Measurements from ENCODE around the gene CHCHD3. TPM values are rescaled to one million over a fixed set of nuclear protein-coding genes. Genes with fewer than 3 reads are reported as not detected.

The CHCHD3 gene
- total RNA-seq, 1 donor from 2014 or later, result 62.1 TPM

DNA sequence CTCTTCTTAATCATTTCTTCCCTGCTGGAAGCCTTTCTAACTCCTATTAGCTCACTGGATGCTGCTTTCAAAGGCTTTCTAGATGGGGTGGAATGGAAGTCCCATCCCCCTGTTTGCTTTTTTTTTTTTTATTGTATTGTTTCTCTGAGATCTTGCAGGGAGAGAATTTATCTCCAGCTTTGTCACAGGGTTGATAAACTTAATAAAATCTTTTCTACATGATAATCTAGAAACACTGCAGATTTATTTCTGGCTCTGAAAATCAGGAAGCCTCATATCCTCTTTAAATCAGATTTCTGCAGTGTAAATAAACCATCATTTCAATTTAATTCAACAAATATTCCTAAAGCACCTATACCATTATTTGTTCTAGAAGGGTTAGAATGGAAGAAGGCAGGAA, 37.2 kb upstream of the CHCHD3 start:
- no peak overlapping the region for H3K4me3 ChIP-seq (ENCODE audit: low read depth, low read length)
- no peaks in the 10 kb centered on the region for H3K36me3 ChIP-seq (ENCODE audit: control insufficient read depth, insufficient read depth, low read length)
- DNase-seq (ENCODE audit: low read depth) (no peak), FAIRE-seq (no peak)
- TF ChIP-seq, protein P1, sequence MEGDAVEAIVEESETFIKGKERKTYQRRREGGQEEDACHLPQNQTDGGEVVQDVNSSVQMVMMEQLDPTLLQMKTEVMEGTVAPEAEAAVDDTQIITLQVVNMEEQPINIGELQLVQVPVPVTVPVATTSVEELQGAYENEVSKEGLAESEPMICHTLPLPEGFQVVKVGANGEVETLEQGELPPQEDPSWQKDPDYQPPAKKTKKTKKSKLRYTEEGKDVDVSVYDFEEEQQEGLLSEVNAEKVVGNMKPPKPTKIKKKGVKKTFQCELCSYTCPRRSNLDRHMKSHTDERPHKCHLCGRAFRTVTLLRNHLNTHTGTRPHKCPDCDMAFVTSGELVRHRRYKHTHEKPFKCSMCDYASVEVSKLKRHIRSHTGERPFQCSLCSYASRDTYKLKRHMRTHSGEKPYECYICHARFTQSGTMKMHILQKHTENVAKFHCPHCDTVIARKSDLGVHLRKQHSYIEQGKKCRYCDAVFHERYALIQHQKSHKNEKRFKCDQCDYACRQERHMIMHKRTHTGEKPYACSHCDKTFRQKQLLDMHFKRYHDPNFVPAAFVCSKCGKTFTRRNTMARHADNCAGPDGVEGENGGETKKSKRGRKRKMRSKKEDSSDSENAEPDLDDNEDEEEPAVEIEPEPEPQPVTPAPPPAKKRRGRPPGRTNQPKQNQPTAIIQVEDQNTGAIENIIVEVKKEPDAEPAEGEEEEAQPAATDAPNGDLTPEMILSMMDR (IDR thresholded peaks at IDR 0.05; ENCODE audit: insufficient read depth, low read length, severe bottlenecking), result no peak
- H3K27me3 ChIP-seq (ENCODE audit: control insufficient read depth, insufficient read depth, low read length), result no peaks in the 10 kb centered on the region

DNA sequence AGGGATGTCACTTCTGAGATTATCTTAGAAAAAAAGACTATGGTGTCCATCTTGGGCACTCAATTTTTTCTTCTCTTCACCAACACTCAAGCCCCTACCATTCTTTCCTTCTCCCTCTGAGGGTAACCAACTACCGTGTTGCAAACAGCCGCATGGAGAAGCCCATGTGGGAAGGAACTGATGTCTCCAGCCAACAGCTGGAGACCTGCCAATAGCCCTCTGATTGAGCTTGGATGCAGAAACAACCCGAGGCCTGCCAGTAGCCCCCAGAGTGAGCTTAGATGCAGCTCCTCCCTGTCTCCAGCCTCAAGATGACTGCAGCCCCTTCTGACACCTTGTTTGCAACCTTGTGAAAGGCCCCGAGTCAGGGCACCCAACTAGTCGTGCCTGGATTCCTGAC, 36.4 kb upstream of the CHCHD3 start:
- no peak for DNase-seq (ENCODE audit: low read depth)
- TF ChIP-seq, protein P1 (IDR thresholded peaks at IDR 0.05; ENCODE audit: insufficient read depth, low read length, severe bottlenecking), result no peak
- no peak for FAIRE-seq
- H3K27me3 ChIP-seq (ENCODE audit: control insufficient read depth, insufficient read depth, low read length), result no peaks in the 10 kb centered on the region
- H3K36me3 ChIP-seq (ENCODE audit: control insufficient read depth, insufficient read depth, low read length), result no peaks in the 10 kb centered on the region
- H3K4me3 ChIP-seq (ENCODE audit: low read depth, low read length), result no peak overlapping the region

DNA sequence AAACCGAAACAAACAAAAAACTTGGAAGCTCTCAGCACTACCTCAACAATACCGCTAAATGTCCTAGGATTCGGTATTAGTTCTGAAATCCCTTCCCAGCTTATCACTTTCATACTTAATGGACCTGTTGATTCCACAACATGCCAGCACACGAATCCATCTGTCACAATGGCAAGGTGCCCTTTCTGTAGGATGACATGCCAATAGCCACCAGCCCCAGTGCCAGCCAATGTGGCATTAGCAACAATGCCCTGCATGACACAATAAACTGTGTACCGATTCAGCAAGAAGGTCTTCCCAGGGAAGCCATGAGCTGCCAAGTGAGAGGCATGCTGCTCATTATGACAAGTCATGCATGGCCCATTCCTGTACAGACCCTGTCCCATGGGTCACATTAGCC, 35.6 kb upstream of the CHCHD3 start:
- no peak overlapping the region for H3K4me3 ChIP-seq (ENCODE audit: low read depth, low read length)
- FAIRE-seq (no peak), DNase-seq (ENCODE audit: low read depth) (no peak)
- H3K27me3 ChIP-seq (ENCODE audit: control insufficient read depth, insufficient read depth, low read length), result no peaks in the 10 kb centered on the region
- no peaks in the 10 kb centered on the region for H3K36me3 ChIP-seq (ENCODE audit: control insufficient read depth, insufficient read depth, low read length)
- TF ChIP-seq, protein P1 (IDR thresholded peaks at IDR 0.05; ENCODE audit: insufficient read depth, low read length, severe bottlenecking), result no peak

DNA sequence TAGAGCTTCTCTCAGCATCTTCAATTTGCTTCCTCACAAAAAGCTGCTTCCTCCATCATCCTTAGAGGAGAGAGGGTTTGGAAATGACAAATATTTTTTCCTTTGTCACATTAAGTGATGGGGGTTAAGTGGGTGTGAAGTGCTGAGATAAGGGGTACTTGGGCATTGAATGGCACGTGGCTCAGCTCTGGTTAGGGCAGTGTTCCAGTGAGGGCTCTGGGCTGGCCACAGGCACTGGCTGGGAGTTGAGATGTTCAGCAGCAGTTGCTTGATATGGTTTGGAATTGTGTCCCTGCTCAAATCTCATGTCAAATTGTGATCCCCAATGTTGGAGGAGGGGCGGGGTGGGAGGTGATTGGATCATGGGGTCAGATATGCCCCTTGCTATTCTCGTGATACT, 33.7 kb upstream of the CHCHD3 start:
- Histone ChIP-seq H3K4me3 (ENCODE audit: low read depth, low read length) (no peak overlapping the region), H3K27me3 (ENCODE audit: control insufficient read depth, insufficient read depth, low read length) (no peaks in the 10 kb centered on the region), H3K36me3 (ENCODE audit: control insufficient read depth, insufficient read depth, low read length) (no peaks in the 10 kb centered on the region)
- no peak for FAIRE-seq
- no peak for DNase-seq (ENCODE audit: low read depth)
- TF ChIP-seq, protein P1 (IDR thresholded peaks at IDR 0.05; ENCODE audit: insufficient read depth, low read length, severe bottlenecking), result no peak

DNA sequence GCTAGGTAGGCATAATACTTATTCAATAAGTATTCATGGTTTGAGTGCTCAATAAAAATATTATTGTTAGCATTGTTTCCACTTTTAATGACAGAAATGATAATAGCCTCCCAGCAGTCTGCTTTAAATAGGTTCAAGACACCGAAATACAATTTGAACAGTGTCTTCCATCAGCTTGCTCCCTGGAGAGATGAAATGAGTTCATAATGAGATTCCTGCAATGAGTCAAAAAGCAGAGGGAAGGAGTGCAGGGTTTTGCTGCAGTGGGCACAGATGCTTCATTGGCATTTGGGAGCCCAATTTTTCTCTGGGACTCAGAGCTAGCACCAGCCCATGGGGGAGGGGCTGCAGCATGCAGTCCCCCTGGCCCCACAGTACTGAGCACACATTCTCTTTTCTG, 32.6 kb upstream of the CHCHD3 start:
- Histone ChIP-seq H3K27me3 (ENCODE audit: control insufficient read depth, insufficient read depth, low read length) (no peaks in the 10 kb centered on the region), H3K36me3 (ENCODE audit: control insufficient read depth, insufficient read depth, low read length) (no peaks in the 10 kb centered on the region), H3K4me3 (ENCODE audit: low read depth, low read length) (no peak overlapping the region)
- TF ChIP-seq, protein P1 (IDR thresholded peaks at IDR 0.05; ENCODE audit: insufficient read depth, low read length, severe bottlenecking), result no peak
- DNase-seq (ENCODE audit: low read depth), result no peak
- no peak for FAIRE-seq

DNA sequence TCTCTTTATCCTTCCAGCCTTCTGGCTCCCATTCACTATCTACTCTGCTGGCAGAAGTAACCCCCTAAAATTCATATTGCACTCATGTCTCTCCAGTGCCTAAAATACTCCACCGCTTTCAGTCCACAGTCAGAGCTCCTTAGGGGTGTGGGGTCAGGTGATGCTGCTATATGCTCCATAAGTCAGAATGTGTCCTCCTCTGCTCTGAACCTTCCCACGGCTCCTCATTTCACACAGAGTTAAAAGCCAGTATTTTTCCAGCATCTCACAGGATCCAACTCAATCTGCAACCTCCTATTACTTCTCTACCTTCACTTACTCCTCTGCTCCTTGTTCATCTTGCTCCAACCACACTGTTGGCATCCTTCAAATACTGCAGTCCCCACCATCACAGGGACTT, 31.1 kb upstream of the CHCHD3 start:
- H3K4me3 ChIP-seq (ENCODE audit: low read depth, low read length), result no peak overlapping the region
- peak; percentile 58 for FAIRE-seq
- H3K27me3 ChIP-seq (ENCODE audit: control insufficient read depth, insufficient read depth, low read length), result no peaks in the 10 kb centered on the region
- H3K36me3 ChIP-seq (ENCODE audit: control insufficient read depth, insufficient read depth, low read length), result no peaks in the 10 kb centered on the region
- DNase-seq (ENCODE audit: low read depth), result no peak
- TF ChIP-seq, protein P1 (IDR thresholded peaks at IDR 0.05; ENCODE audit: insufficient read depth, low read length, severe bottlenecking), result no peak

Data from bronchial epithelial cell (primary cell).